Stimulated activated CD8-positive, alpha-beta memory T cell treated with anti-CD3 and anti-CD28 coated beads, Interleukin-12 subunit alpha, Interleukin-12 subunit beta, amount 100 ng/mL, for 1 hour (primary cell): Measurements from ENCODE around the gene MAGEB1.

Experiments used
- DNase-seq: peaks from one replicate; pipeline ENCODE4 v3.0.0-alpha.2; 2020; ENCODE audit warnings: low read depth

MAGEB1 gene, protein sequence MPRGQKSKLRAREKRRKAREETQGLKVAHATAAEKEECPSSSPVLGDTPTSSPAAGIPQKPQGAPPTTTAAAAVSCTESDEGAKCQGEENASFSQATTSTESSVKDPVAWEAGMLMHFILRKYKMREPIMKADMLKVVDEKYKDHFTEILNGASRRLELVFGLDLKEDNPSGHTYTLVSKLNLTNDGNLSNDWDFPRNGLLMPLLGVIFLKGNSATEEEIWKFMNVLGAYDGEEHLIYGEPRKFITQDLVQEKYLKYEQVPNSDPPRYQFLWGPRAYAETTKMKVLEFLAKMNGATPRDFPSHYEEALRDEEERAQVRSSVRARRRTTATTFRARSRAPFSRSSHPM

GRCh38 chrX:30246769-30247489 is at the start of gene MAGEB1:
TSS of gene MAGEB1 (plus strand) at chrX:30247146. CDS start at chrX:30250494, 3,348 bp downstream.
- no peak for DNase-seq

DNA sequence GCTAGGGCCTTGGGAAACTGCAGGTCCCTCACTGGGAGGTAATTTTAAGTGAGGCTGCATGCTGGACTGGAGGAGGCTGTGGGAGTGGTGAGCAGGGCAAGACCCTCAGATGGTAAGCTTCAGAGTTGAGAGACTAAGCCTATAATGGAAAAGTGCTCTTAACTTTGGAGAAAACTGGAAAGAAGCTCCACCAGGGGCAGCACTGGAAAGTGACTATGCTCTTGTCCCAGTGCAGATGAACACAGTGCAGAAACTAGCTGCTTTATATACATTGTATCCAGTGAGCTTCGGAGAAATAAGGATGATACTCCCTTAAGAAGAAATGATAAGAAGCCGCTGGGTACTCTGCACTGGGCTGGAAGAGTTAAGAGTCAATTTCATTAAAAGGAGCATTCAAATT is 34.8 kb upstream of the MAGEB1 start:
- DNase-seq, result no peak

DNA sequence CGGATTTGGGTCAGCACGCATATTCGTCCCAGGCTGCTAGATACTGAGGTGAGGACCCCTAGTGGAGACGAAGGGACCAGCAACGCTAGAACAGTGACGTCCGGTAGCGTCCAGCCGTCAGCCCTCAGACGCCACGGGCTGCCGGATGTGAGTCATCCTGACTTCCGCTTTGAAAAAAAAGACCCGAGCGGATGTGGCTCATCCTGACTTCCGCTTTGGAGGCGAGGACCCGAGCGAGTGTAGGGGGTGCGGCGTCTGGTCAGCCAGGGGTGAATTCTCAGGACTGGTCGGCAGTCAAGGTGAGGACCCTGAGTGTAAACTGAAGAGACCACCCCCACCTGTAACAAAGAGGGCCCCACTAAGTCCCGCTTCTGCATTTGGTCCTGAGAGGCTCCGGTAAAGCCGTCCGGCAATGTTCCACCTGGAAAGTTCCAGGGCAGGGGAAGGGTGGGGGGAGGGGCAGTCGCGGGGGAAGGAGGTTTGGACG is 31.5 kb upstream of the MAGEB1 start, which contains the start of gene MAGEB2:
Gene MAGEB2, plus strand, starts transcription at position 207 of the 487 bp plus-strand sequence. CDS start 3,018 bp downstream, outside the sequence.
- DNase-seq, result no peak

DNA sequence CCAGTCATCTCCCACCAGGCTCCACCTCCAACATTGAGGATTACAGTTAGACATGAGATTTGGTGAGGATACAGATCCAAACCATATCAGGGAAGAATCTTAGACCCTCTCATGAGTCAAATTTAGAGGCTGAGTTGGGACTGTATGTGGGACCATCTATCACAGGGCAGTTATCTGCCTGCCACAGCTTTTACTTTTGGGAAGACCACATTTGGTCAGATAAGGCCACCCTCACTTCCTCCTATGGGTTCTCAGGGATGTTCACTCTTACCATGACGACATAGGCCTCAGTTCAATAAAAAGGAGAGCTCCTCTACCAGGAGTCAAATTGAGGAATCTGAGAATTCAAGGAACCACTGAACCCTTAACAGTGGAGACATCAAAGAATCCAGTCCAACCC is 29.5 kb upstream of the MAGEB1 start:
- DNase-seq, result no peak

GRCh38 chrX:30219372-30219771 is 27.6 kb upstream of the MAGEB1 start:
- DNase-seq, result no peak

GRCh38 chrX:30220661-30221060 is 26.3 kb upstream of the MAGEB1 start:
- DNase-seq, result no peak

DNA sequence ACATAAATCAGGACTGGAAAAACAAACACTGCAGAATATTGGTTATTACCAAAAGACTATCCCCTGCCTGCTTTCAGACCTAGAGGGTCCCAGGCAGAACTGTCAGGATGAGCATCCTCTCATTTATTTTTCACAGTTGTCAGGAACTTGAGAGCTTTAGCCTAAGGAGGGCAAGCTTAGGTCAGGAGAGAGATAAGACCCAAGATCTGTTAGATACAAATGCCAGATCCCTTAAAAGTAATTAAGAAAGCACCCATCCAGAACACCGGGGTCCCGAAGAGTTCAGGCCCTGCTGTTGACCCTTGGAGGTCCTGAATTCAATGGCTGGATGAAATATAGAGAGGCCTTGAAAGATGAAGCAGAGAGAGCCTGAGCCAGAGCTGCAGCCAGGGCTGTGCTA is 22.4 kb upstream of the MAGEB1 start:
- DNase-seq, result no peak

- DNase-seq, result no peak
Observed at GRCh38 chrX:30228526-30228925, 18.4 kb upstream of the MAGEB1 start.

DNA sequence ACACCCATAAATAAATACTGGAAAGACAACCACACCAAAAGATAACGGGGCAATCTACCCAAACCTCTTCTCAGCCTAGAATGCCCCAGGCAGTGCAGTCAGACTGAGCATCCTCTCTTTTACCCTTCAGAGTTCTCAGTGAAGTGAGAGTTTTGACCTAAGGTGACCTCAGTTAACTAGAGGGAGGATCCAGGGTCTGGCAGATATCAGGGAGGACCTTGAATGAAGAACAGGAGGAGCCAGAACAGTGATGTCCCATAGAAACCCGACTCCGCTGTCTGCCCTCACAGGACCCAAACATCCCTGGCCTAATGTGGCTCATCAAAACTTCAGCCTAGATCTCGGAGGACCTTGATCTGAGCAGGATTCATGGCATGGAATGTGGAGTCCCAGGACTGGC is 16.6 kb upstream of the MAGEB1 start, which contains the start of gene MAGEB3:
Gene MAGEB3, plus strand, starts transcription at position 263 of the 400 bp plus-strand sequence. CDS start 5,268 bp downstream, outside the sequence.
- no peak for DNase-seq

GRCh38 chrX:30241724-30242415 is 5.1 kb upstream of the MAGEB1 start, which contains the start of gene MAGEB4:
TSS of gene MAGEB4 (plus strand) at chrX:30242000. CDS start at chrX:30242136, 136 bp downstream.
- no peak for DNase-seq

DNA sequence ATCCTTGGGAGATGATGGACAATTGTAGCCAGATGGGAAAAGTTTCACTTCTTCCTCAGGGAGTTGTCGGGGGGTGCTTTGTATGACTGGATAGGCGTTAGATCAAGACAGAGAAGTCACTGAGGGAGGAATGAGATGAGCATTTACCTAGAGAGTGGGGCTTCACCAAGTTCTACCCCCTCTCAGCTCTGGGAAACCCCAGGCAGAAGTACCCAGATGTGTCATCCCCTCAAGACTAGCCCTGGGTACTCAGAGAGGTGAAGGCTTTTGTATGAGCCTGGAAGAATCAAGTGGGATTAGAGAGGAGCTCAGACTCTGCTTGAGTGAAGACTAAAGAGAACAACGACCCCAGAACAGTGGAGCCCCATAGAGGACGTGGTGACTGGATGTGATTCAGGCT is 1.9 kb downstream of the MAGEB1 start:
- no peak for DNase-seq

GRCh38 chrX:30253257-30253656 is 6.3 kb downstream of the MAGEB1 start:
- no peak for DNase-seq

DNA sequence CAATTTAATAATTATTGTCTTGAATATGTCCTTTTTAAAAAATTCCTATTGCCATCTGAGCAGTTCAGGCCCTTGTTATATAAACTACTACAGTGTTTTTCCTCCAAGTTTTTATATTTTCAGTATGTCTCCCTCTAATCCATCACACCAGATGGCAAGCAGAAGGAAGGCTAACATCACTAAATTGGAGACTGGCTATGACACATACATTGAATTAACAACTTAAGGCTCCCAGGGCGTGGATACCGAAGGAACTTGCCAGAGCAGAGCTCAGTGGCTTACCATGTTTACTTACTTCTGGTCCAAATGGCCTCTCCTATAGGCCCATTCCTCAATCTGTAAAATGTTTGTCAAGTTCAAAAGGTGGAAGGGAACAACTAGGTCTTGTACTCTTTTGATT is 13.0 kb downstream of the MAGEB1 start:
- DNase-seq, result no peak

GRCh38 chrX:30261012-30261411 is 14.1 kb downstream of the MAGEB1 start:
- DNase-seq, result no peak

GRCh38 chrX:30262763-30263162 is 15.8 kb downstream of the MAGEB1 start:
- DNase-seq, result no peak

- no peak for DNase-seq
Observed at GRCh38 chrX:30270639-30271038, 23.7 kb downstream of the MAGEB1 start.

GRCh38 chrX:30275498-30275897 is 28.6 kb downstream of the MAGEB1 start:
- DNase-seq, result no peak

GRCh38 chrX:30278365-30278764 is 31.4 kb downstream of the MAGEB1 start:
- DNase-seq, result no peak

DNA sequence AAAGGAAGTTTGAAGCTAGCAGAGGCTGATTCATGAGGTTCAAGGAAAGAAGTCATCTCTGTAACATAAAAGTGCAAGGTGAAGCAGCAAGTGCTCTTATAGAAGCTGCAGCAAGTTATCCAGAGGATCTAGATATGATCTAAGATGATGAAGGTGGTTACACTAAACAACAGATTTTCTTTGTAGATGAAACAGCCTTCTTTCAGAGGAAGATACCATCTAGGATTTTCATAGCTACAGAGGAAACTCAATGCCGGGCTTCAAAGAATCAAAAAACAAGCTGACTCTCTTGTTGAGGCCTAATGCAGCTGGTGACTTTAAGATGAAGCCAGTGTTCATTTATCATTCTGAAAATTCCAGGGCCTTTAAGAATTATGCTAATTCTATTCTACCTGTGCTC is 33.5 kb downstream of the MAGEB1 start:
- DNase-seq, result no peak

DNA sequence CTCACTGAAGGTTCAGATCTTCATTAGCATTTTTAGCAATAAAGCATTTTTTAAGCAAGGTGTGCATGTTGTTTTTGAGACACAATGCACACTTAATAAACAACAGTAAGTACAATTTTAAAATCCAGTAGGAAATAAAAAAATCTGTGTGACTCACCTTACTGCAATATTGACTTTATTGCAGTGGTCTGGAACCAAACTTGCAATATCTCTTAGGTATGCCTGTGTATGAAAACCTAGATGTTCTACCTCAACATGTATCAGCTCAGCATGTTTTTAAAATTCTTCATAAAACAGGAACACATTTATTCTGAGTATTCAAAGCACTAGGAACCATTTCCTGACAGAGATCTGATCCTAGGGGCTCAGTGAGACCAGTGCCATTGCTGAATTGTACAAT is 35.6 kb downstream of the MAGEB1 start:
- DNase-seq, result no peak

- DNase-seq, result no peak
Observed at GRCh38 chrX:30283456-30284200, 36.7 kb downstream of the MAGEB1 start.
